ENCODE data around the gene SUPT5H.

SUPT5H gene

GRCh38 chr19:39408392-39409207 is 36.8 kb upstream of the SUPT5H start:
- POLR2A ChIA-PET = interaction anchor here (0.6 to 3.1 kb wide), 6 partner anchors 10 to 112 kb away, joined by 3 to 24 read pairs (median 4); partner anchors contain the start of gene RPS16
- TF ChIP-seq, protein P1, sequence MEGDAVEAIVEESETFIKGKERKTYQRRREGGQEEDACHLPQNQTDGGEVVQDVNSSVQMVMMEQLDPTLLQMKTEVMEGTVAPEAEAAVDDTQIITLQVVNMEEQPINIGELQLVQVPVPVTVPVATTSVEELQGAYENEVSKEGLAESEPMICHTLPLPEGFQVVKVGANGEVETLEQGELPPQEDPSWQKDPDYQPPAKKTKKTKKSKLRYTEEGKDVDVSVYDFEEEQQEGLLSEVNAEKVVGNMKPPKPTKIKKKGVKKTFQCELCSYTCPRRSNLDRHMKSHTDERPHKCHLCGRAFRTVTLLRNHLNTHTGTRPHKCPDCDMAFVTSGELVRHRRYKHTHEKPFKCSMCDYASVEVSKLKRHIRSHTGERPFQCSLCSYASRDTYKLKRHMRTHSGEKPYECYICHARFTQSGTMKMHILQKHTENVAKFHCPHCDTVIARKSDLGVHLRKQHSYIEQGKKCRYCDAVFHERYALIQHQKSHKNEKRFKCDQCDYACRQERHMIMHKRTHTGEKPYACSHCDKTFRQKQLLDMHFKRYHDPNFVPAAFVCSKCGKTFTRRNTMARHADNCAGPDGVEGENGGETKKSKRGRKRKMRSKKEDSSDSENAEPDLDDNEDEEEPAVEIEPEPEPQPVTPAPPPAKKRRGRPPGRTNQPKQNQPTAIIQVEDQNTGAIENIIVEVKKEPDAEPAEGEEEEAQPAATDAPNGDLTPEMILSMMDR (IDR thresholded peaks at IDR 0.05; ENCODE audit: insufficient read depth, low read length, missing control alignments) = no peak
- CTCF ChIA-PET = interaction anchor here (0.8 to 4.3 kb wide), 3 partner anchors 11 to 32 kb away, joined by 3 to 49 read pairs (median 4); no protein-coding TSS in a partner anchor
- peak overlapping the region; percentile 83 for H3K4me3 ChIP-seq (ENCODE audit: low read depth, low read length)
- no peak for DNase-seq (ENCODE audit: low read depth, low spot score)

- POLR2A ChIA-PET = interaction anchor here (0.7 to 3.1 kb wide), 3 partner anchors 11 to 26 kb away, joined by 3 to 24 read pairs (median 5); partner anchors contain the start of gene RPS16
- peak overlapping the region; percentile 83 for H3K4me3 ChIP-seq (ENCODE audit: low read depth, low read length)
- TF ChIP-seq, protein P1 (IDR thresholded peaks at IDR 0.05; ENCODE audit: insufficient read depth, low read length, missing control alignments) = no peak
- CTCF ChIA-PET = interaction anchor here (0.7 to 4.3 kb wide), 2 partner anchors 12 to 385 kb away, joined by 3 to 49 read pairs; no protein-coding TSS in a partner anchor
- DNase-seq (ENCODE audit: low read depth, low spot score) = no peak
Observed at GRCh38 chr19:39409208-39410016, 36.0 kb upstream of the SUPT5H start.

DNA sequence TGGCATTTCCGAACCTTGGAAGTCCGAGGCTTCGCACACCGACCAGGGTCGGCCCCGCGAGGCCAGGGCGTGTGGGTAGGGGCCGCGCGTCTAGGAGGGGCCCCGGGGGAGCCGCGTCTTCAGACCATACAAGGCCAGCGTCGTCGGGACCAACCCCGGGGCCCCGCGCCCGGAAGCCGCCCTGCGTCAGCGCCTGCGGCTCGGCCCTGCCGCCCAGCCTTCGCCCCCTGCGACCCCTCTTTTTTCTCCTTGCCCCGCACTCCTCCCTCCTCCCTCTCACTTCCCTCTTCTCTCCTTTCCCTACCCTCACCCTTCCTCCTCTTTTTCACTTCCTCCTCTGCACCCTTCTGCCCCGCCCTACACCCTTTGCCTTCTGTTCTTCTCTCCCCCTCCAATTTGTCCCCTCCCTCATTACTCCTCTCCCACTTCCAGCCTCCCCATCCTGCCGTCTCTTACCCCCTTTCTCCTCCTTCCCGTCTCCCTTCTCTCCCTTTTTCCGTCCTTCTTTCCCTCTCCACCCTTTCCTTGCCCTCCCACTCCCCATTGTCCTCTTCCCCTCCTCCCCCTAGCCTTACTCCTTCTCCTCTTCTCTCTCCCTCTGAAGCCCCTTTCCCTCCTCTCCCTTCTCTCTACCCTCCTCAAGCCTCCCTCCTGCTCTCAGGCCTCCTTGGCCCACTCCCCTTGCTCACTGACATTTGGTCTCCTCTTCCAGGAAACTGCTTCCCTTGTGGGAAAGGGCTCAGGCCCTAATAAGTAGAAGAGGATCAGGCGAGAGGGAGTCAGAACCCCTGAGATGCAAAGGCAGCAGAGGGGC is 35.2 kb upstream of the SUPT5H start:
- H3K4me3 ChIP-seq (ENCODE audit: low read depth, low read length) = peak overlapping the region; percentile 83
- POLR2A ChIA-PET = no interaction called here
- CTCF ChIA-PET = no interaction called here

GRCh38 chr19:39410831-39411080 is 34.6 kb upstream of the SUPT5H start:
- DNase-seq (ENCODE audit: low read depth, low spot score) = no peak
- H3K4me3 ChIP-seq (ENCODE audit: low read depth, low read length) = no peak overlapping the region
- ChIA-PET POLR2A (interaction anchor here (1.2 to 2.3 kb wide), 6 partner anchors 8 to 35 kb away, joined by 4 to 49 read pairs (median 6); partner anchors contain the start of gene RPS16), CTCF (interaction anchor here (1.4 to 2.2 kb wide), 5 partner anchors 10 to 48 kb away, joined by 5 to 102 read pairs (median 16); partner anchors contain the start of genes MED29, PAF1 and RPS16)
- TF ChIP-seq, protein P1 (IDR thresholded peaks at IDR 0.05; ENCODE audit: insufficient read depth, low read length, missing control alignments) = no peak

More for the DNA sequence above, 35.2 kb upstream of the SUPT5H start:
- DNase-seq (ENCODE audit: low read depth, low spot score) = no peak
- TF ChIP-seq, protein P1 (IDR thresholded peaks at IDR 0.05; ENCODE audit: insufficient read depth, low read length, missing control alignments) = no peak

DNA sequence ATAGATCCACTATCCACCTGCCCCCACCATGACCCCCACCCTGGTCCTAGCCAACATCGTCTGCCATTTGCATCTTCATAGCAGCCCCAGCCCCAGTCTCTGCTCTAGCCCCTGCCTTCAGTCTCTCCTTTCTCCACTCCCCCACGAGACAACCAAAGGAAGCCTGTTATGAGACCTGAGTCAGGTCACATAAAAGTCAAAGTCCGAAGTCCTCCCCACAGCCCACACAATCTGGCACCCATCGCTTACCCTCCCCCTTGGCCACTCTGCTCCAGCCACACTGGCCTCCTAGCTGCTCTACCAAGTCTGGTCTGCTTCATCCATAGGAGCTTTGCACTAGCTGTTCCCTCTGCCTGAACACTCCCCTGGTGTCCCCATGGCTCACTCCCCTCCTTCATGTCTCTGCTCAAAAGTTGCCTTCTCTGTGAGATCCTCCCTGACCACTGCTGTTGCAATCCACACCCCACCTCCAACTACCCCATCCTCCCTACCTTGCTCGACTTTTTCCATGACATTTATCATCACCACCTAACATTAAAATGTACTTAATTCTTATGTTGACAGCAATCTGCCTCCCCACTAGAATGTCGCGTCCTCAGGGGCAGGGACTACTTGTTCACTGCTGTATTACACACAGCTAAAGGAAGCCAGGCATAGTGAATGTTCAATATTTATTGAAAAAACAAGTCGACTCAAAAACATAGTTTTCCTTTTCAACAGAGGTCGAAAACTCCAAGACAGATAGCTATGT is 34.1 kb upstream of the SUPT5H start:
- CTCF ChIA-PET = interaction anchor here (0.6 to 2.2 kb wide), 16 partner anchors 8 to 289 kb away, joined by 3 to 102 read pairs (median 7); partner anchors contain the start of genes MED29, PAF1 and RPS16
- peak overlapping the region; percentile 23 for H3K4me3 ChIP-seq (ENCODE audit: low read depth, low read length)
- TF ChIP-seq, protein P1 (IDR thresholded peaks at IDR 0.05; ENCODE audit: insufficient read depth, low read length, missing control alignments) = no peak
- DNase-seq (ENCODE audit: low read depth, low spot score) = no peak
- POLR2A ChIA-PET = interaction anchor here (1.2 to 2.3 kb wide), 10 partner anchors 7 to 69 kb away, joined by 4 to 49 read pairs (median 6); partner anchors contain the start of genes MED29, PAF1, RPS16 and SAMD4B

All from AG04449 (cell line).